DMS 273 treated with DMSO at 0.1 percent for 48 hours (cell line): ENCODE measurements around the gene FAM120A.
"Not testable (repeated sequence)": the region's sequence is repeated elsewhere in the genome, so short reads cannot be mapped to it uniquely, and the experiment has no call there.

Source experiments
- DNase-seq: peaks from one replicate; lab custom pipeline; 2025; lab: John Stamatoyannopoulos, UW

The FAM120A gene, protein sequence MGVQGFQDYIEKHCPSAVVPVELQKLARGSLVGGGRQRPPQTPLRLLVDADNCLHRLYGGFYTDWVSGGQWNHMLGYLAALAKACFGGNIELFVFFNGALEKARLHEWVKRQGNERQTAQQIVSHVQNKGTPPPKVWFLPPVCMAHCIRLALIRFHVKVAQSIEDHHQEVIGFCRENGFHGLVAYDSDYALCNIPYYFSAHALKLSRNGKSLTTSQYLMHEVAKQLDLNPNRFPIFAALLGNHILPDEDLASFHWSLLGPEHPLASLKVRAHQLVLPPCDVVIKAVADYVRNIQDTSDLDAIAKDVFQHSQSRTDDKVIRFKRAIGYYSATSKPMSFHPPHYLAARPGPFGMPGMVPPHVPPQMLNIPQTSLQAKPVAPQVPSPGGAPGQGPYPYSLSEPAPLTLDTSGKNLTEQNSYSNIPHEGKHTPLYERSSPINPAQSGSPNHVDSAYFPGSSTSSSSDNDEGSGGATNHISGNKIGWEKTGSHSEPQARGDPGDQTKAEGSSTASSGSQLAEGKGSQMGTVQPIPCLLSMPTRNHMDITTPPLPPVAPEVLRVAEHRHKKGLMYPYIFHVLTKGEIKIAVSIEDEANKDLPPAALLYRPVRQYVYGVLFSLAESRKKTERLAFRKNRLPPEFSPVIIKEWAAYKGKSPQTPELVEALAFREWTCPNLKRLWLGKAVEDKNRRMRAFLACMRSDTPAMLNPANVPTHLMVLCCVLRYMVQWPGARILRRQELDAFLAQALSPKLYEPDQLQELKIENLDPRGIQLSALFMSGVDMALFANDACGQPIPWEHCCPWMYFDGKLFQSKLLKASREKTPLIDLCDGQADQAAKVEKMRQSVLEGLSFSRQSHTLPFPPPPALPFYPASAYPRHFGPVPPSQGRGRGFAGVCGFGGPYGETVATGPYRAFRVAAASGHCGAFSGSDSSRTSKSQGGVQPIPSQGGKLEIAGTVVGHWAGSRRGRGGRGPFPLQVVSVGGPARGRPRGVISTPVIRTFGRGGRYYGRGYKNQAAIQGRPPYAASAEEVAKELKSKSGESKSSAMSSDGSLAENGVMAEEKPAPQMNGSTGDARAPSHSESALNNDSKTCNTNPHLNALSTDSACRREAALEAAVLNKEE

DNA sequence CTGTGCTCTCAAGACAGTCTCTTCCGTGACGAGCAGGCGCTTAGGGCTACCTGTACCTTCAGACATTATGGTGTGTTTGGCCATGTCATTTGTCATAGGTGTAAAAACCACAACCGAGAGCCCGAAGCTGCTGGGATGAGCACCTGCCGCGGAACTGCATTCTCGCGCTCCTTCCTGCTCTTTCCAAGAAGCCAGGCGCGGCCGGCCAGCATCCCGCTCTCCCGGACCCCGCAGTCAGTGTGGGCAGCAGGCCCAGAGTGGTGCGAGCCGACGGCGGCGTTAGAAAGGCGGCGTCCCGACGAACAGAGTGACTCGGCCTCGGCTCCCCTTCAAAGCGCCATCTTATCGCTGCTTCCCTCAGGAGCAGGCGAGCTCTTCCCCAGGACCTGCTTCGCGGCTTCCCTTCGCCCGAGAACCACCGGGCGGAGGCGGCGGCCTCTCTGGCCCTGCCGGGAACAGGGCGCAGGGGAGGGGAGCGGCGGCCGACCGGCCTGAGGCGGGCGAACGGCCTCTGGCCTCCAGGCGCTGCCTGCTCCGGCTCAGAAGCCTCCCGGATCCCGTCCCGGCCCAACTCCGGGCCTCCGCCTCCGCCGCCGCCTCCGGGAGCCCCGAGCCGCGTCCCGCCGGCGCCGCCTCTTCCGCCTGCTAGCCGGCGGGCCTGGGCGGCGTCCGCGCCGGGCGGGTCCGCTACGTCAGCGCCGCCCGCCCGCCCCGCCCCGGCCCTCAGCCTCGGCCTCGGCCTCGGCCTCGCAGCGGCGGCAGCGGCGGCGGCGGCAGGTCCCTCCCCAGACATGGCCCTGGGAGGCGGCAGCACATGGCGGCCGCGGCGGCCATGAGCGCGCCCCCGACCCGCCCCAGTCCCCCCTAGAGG, at the start of gene FAM120A:
FAM120A (plus strand) TSS at position 741 of the 871 bp plus-strand sequence. CDS start 231 bp downstream, outside the sequence.
- peak; percentile 12 for DNase-seq

DNA sequence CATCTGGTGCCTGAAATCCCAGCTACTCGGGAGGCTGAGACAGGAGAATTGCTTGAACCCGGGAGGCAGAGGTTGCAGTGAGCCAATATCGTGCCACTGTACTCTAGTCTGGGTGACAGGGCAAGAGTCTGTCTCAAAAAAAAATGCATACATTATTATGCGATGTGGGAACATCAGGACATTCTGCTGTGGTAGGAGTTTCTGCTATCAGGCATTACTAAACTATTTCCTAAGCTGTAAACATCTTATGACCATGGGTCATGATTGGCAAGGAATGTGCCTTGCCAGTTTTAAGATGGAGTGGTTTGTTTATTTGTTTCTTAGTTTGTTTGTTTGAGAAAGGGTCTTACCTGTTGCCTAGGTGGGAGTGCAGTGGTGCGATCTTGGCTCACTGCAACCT, 45.1 kb upstream of the FAM120A start:
- no peak for DNase-seq

- DNase-seq = no peak
These were observed 38.0 kb upstream of the FAM120A start for GRCh38 chr9:93413530-93413929.

DNA sequence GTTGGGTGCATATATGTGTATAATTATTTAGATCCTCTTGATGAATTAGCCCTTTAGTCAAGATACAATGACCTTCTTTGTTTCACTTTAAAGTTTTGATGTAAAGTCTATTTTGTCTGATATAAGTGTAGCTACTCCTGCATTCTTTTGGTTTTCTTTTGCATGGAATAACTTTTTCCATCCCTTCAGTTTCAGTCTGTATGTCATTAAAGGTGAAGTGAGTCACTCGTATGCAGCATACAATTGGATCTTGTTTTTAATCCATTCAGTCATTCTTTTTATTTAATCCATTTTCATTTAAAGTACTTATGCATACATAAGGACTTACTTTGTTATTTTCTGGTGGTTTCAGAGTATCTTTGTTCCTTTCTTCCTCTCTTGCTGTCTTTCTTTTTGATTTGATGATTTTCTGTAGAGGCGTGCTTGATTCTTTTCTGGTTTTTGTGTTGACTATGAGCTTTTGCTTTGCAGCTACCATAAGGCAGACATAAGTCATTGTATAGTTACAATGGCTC, 36.3 kb upstream of the FAM120A start:
- no peak for DNase-seq

DNA sequence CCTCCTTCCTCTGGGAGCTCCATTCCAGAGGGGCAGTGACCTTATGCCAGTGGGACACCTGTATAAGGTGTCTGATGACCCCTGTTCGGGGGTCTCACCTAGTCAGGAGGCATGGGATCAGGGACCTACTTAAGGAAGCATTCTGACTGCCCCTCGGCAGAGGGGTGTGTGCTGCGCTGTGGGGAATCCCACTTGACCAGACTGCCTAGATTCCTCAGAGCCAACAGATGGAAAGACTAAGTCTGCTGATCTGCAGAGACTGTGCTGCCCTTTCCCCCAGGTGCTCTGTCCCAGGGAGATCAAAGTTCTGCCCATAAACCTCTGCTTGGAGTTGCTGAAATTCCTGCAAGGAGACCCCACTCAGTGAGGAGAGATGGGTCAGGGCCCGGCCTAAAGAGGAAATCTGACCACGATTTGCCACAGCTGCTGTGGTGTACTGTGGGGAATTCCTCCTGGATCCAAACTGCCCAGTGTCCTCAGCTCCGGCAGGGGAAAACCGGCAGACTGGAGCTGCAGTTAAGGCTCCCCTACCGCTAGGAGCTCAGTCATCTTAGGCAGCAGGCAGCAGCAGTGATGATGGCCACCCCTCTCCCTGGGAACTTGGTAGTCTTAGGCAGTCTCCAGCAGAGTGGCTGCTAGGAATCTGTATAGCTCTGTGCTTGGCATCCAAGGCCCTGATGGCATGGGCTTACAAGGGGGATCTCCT, 34.8 kb upstream of the FAM120A start:
- DNase-seq = no peak

- no peak for DNase-seq
These were observed 33.9 kb upstream of the FAM120A start for GRCh38 chr9:93417538-93417937.

GRCh38 chr9:93419023-93419422, 32.5 kb upstream of the FAM120A start:
- DNase-seq = no peak

DNA sequence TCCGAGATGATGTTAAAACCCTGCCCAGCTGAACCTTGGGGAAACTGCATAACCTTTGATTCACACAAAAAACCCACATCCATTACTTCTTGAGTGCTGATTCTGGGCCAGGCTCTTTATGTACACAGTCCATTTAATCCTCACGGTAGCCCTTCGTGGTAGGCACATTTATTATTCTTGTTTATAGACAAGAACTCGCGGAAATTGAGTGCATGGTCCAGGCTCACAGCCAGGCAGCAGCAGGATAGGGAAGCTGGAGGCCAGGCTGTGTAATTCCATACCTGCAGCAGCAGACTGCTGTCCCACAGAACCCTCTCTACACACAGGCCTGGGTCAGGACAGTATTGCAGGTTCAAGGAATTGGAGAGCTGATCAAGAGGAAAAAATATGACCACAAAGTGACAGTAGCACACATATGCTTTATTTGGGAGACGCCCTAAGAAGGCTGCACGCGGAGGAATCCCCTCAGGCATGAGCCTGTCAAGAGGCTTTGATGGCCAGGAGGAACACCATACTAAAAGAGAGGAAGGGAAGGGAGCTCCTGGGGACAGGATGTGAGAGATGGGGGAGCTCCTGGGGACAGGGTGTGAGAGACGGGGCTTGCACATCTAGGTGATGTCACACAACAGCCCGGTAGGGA, 28.4 kb upstream of the FAM120A start:
- DNase-seq = no peak

- no peak for DNase-seq
These were observed 23.7 kb upstream of the FAM120A start for GRCh38 chr9:93427655-93428379.

- DNase-seq = no peak
These were observed 19.9 kb upstream of the FAM120A start for GRCh38 chr9:93431539-93432105.

DNA sequence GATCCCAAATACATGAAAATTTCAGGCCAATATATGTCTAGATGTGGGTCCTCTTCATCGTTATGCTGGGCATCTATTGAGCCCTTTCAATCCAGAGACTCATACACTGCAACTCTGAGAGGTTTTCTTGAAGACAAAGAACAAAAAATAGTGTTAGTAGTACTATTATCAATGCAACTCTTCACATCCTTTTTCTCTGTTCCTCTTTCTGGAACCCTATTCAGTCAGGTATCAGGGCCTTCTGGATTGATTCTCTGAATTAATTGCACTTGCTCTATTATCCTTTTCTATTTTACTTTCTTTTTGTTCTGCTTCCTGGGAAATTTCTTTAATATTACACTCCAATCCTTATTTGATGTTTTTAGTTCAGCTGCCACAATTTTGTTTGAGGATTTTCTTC, 18.5 kb upstream of the FAM120A start:
- no peak for DNase-seq

DNA sequence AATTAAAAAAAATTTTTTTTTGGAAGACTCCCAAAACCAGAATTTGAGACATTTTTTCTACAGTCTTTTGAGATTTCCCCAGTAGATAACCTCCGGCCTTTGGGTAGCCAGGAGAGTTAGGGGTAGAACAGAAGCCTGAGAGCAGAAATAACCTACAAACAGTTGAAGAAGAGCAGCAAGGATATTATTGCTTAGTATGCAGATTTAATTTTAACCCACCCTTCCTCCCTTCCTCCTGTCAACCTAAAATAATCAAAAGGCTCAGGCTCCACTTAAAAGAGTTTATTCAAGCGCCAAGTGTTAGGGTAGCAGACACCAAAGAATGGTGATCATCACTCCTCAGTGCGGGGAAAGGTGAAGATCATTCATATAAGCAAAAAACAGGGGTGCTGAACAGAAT, 17.4 kb upstream of the FAM120A start:
- DNase-seq = no peak

- no peak for DNase-seq
These were observed 16.1 kb upstream of the FAM120A start for GRCh38 chr9:93435386-93435785.

DNA sequence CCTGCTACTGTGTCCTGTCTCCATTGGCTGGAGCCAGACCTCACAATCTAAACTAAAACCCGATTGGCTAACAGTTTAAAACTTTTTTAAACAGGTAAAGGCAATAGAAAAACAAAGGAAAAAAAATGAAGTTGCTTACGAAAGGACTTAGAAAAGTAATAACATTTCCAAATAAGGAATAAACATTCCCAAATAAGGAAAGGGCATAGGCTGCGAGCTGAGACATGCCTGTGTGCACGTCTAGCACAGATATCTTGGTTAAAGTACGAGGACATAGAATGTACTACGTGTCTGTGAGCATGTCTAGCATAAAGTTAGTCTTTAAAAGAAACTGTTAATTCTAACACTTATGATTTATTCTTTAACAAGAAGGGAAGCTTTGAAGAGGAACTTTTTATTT, 15.3 kb upstream of the FAM120A start:
- no peak for DNase-seq

- no peak for DNase-seq
These were observed 14.7 kb upstream of the FAM120A start for GRCh38 chr9:93436655-93437407.

GRCh38 chr9:93437996-93438395, 13.5 kb upstream of the FAM120A start:
- no peak for DNase-seq

- DNase-seq = not testable (repeated sequence)
These were observed 12.2 kb upstream of the FAM120A start for GRCh38 chr9:93439301-93439700.

GRCh38 chr9:93440896-93441580, 10.4 kb upstream of the FAM120A start:
- DNase-seq = no peak
